Measurements from ENCODE around the gene WDR27. TPM values are rescaled to one million over a fixed set of nuclear protein-coding genes. Genes with fewer than 3 reads are reported as not detected.

Gene WDR27
- total RNA-seq, 1 donor: 18.1 TPM

DNA sequence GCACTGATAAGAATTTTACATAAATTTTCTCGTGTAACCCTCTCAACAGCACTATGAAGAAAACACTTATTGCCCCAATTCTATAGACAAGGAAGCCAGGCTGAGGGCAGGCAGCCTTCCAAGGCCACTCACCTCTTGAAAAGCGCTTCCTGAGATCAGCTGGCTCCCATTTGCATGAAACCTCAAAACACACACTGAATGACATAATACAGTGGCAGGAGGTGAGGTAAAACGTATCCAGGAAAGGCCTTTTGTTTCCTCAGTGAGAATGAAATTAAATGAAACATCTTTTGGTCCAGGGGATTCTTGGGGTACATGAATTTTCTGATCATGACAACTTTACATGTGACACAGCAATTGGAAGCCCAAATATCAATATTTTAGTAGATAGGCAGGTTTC, 112.5 kb downstream of the WDR27 start:
- TF ChIP-seq, protein P1, sequence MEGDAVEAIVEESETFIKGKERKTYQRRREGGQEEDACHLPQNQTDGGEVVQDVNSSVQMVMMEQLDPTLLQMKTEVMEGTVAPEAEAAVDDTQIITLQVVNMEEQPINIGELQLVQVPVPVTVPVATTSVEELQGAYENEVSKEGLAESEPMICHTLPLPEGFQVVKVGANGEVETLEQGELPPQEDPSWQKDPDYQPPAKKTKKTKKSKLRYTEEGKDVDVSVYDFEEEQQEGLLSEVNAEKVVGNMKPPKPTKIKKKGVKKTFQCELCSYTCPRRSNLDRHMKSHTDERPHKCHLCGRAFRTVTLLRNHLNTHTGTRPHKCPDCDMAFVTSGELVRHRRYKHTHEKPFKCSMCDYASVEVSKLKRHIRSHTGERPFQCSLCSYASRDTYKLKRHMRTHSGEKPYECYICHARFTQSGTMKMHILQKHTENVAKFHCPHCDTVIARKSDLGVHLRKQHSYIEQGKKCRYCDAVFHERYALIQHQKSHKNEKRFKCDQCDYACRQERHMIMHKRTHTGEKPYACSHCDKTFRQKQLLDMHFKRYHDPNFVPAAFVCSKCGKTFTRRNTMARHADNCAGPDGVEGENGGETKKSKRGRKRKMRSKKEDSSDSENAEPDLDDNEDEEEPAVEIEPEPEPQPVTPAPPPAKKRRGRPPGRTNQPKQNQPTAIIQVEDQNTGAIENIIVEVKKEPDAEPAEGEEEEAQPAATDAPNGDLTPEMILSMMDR (IDR thresholded peaks at IDR 0.05; ENCODE audit: insufficient read depth, low read depth, low read length): no peak
- peak; percentile 51 for DNase-seq (ENCODE audit: low read depth)
- no peak overlapping the region for H3K4me3 ChIP-seq (ENCODE audit: low read depth, low read length)

GRCh38 chr6:169587975-169588374, 113.9 kb downstream of the WDR27 start:
- TF ChIP-seq, protein P1 (IDR thresholded peaks at IDR 0.05; ENCODE audit: insufficient read depth, low read depth, low read length): no peak
- no peak overlapping the region for H3K4me3 ChIP-seq (ENCODE audit: low read depth, low read length)
- peak; percentile 51 for DNase-seq (ENCODE audit: low read depth)

GRCh38 chr6:169583886-169584541, 117.8 kb downstream of the WDR27 start:
- no peak for DNase-seq (ENCODE audit: low read depth)
- no peak overlapping the region for H3K4me3 ChIP-seq (ENCODE audit: low read depth, low read length)
- TF ChIP-seq, protein P1 (IDR thresholded peaks at IDR 0.05; ENCODE audit: insufficient read depth, low read depth, low read length): no peak

DNA sequence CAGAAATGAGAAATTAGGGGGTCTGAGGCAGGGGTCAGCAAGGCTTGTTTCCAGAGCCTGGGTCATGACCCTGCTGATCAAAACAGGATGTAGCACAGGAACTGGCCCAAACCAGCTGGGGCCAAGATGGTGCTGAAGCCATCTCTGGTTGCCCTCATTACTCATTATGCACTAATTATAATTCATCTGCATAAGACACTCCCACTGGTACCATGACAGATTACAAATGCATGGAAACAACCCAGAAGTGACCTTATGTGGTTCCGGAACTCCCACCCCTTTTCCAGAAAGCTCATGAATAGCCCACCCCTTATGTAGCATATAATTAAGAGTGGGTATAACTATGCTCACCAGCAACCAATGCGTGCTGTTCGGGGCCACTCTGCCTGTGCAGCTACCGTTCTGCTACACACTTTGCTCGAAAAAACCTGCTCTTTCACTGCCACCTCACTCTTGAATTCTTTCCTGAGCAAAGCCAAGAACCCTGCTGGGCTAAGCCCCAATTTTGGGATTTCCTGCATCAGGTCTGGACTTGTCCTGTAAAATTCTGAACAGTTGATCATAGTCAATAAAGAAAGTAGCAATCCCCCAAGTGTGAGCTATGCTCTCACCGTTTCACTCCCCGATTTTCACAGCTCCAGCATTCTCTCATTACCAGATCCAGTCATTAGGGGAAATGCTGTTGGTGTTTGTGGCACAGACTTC, 122.3 kb downstream of the WDR27 start:
- TF ChIP-seq, protein P1 (IDR thresholded peaks at IDR 0.05; ENCODE audit: insufficient read depth, low read depth, low read length): no peak
- no peak for DNase-seq (ENCODE audit: low read depth)
- H3K4me3 ChIP-seq (ENCODE audit: low read depth, low read length): no peak overlapping the region

GRCh38 chr6:169577974-169578373, 123.9 kb downstream of the WDR27 start:
- no peak overlapping the region for H3K4me3 ChIP-seq (ENCODE audit: low read depth, low read length)
- TF ChIP-seq, protein P1 (IDR thresholded peaks at IDR 0.05; ENCODE audit: insufficient read depth, low read depth, low read length): no peak
- DNase-seq (ENCODE audit: low read depth): peak; percentile 11

- DNase-seq (ENCODE audit: low read depth): no peak
- peak overlapping the region; percentile 6 for H3K4me3 ChIP-seq (ENCODE audit: low read depth, low read length)
- TF ChIP-seq, protein P1 (IDR thresholded peaks at IDR 0.05; ENCODE audit: insufficient read depth, low read depth, low read length): no peak
These were observed 124.6 kb downstream of the WDR27 start for GRCh38 chr6:169577236-169577635.

All from fibroblast of villous mesenchyme (primary cell).